WTC11 (cell line): ENCODE data around the gene BTNL2. TPM values are rescaled to one million over a fixed set of nuclear protein-coding genes. Genes with fewer than 3 reads are reported as not detected.

Experiments used
- ATAC-seq: fragments of 200-7000 bp; cut with Tn5 transposase; 2 replicates; pipeline ENCODE4 v1.10.0; 2021; ENCODE audit warnings: mild to moderate bottlenecking, moderate library complexity
- CTCF ChIA-PET: fragments of 300-600 bp; sonication (Branson Sonifier 250); formaldehyde crosslinking; loops from one replicate; lab custom pipeline; 2021; ENCODE audit warnings: antibody characterized with exemption; lab: Charles Lee
- POLR2A ChIA-PET: fragments of 350-600 bp; sonication (Branson Sonifier 250); formaldehyde crosslinking; loops from one replicate; lab custom pipeline; 2021; ENCODE audit warnings: antibody characterized with exemption; lab: Charles Lee
- DNase-seq: peaks from one replicate; pipeline ENCODE4 v3.0.0; 2021; ENCODE audit warnings: low spot score
- H3K27ac Mint-ChIP-seq: 2 replicates; pipeline ENCODE4 v1.8.0; 2021; ENCODE audit warnings: mixed read lengths
- H3K27me3 Mint-ChIP-seq: 2 replicates; pipeline ENCODE4 v1.8.0; 2021; ENCODE audit warnings: low read depth, mild to moderate bottlenecking, moderate library complexity, mixed read lengths
- H3K36me3 Mint-ChIP-seq: 2 replicates; pipeline ENCODE4 v1.8.0; 2021; ENCODE audit warnings: mixed read lengths
- H3K4me1 Mint-ChIP-seq: 2 replicates; pipeline ENCODE4 v1.8.0; 2022; ENCODE audit warnings: mixed read lengths
- H3K4me3 Mint-ChIP-seq: 2 replicates; pipeline ENCODE4 v1.8.0; 2021; ENCODE audit warnings: mild to moderate bottlenecking, moderate library complexity, mixed read lengths
- H3K9me3 Mint-ChIP-seq: 2 replicates; pipeline ENCODE4 v1.8.0; 2021; ENCODE audit warnings: mixed read lengths
- E2F5 ChIP-seq: sonication (generic); formaldehyde crosslinking; IDR thresholded peaks from 2 replicates; pipeline ENCODE4 v1.8.1; 2022; ENCODE audit warnings: mild to moderate bottlenecking, moderate library complexity, missing genetic modification reagents
- ESRRA ChIP-seq: sonication (generic); formaldehyde crosslinking; IDR thresholded peaks from 2 replicates; pipeline ENCODE4 v1.8.1; 2022; ENCODE audit warnings: mild to moderate bottlenecking, missing genetic modification reagents, borderline replicate concordance
- ETV6 ChIP-seq: sonication (generic); formaldehyde crosslinking; IDR thresholded peaks from 2 replicates; pipeline ENCODE4 v1.8.1; 2022; ENCODE audit warnings: mild to moderate bottlenecking, missing genetic modification reagents
- FOXK1 ChIP-seq: sonication (generic); formaldehyde crosslinking; IDR thresholded peaks from 2 replicates; pipeline ENCODE4 v1.8.0; 2022; ENCODE audit warnings: mild to moderate bottlenecking, moderate library complexity, missing genetic modification reagents
- IRF2 ChIP-seq: sonication (generic); formaldehyde crosslinking; IDR thresholded peaks from 2 replicates; pipeline ENCODE4 v1.8.0; 2022; ENCODE audit warnings: low read depth, missing genetic modification reagents, borderline replicate concordance
- MYBL2 ChIP-seq: sonication (generic); formaldehyde crosslinking; IDR thresholded peaks from 2 replicates; pipeline ENCODE4 v1.8.1; 2023; ENCODE audit warnings: mild to moderate bottlenecking, moderate library complexity, missing genetic modification reagents
- NFYB ChIP-seq: sonication (generic); formaldehyde crosslinking; conservative IDR thresholded peaks from 2 replicates; pipeline ENCODE4 v1.8.0; 2022; ENCODE audit warnings: low read depth, missing genetic modification reagents
- NR1H2 ChIP-seq: sonication (generic); formaldehyde crosslinking; IDR thresholded peaks from 2 replicates; pipeline ENCODE4 v1.9.0; 2021; ENCODE audit warnings: mild to moderate bottlenecking, moderate library complexity, missing genetic modification reagents
- NR3C1 ChIP-seq: sonication (generic); formaldehyde crosslinking; conservative IDR thresholded peaks from 2 replicates; pipeline ENCODE4 v1.8.1; 2023; ENCODE audit warnings: low read depth, mild to moderate bottlenecking, missing genetic modification reagents
- PRRX2 ChIP-seq: fragments of 250-450 bp; sonication (Bioruptor Pico); IDR thresholded peaks from 2 replicates; pipeline ENCODE4 v1.8.0; 2021; ENCODE audit warnings: mild to moderate bottlenecking
- RORB ChIP-seq: fragments of 250-450 bp; sonication (Bioruptor Pico); IDR thresholded peaks from 2 replicates; pipeline ENCODE4 v1.9.0; 2021; ENCODE audit warnings: mild to moderate bottlenecking
- SMAD4 ChIP-seq: sonication (generic); formaldehyde crosslinking; IDR thresholded peaks from 2 replicates; pipeline ENCODE4 v1.8.0; 2022; ENCODE audit warnings: mild to moderate bottlenecking, missing genetic modification reagents
- USF2 ChIP-seq: sonication (generic); formaldehyde crosslinking; IDR thresholded peaks from 2 replicates; pipeline ENCODE4 v1.8.1; 2023; ENCODE audit warnings: mild to moderate bottlenecking, missing genetic modification reagents, moderate library complexity
- ZNF232 ChIP-seq: sonication (generic); formaldehyde crosslinking; IDR thresholded peaks from 2 replicates; pipeline ENCODE4 v1.8.0; 2022; ENCODE audit warnings: mild to moderate bottlenecking, missing genetic modification reagents
- ZNF317 ChIP-seq: sonication (generic); formaldehyde crosslinking; IDR thresholded peaks from 2 replicates; pipeline ENCODE4 v1.8.1; 2023; ENCODE audit warnings: low read depth, mild to moderate bottlenecking, moderate library complexity, missing genetic modification reagents, borderline replicate concordance
- ZNF416 ChIP-seq: fragments of 250-450 bp; sonication (Bioruptor Pico); IDR thresholded peaks from 2 replicates; pipeline ENCODE4 v1.9.0; 2021; ENCODE audit warnings: mild to moderate bottlenecking, inconsistent platforms
- total RNA-seq: library from RNA; stranded (reverse); gene quantifications from 3 replicates; pipeline ENCODE4 v1.2.3, GENCODE V29; 2021
- TF ChIP-seq, protein P1 (sequence below): sonication (generic); formaldehyde crosslinking; IDR thresholded peaks from 2 replicates; pipeline ENCODE4 v1.8.1; 2023; ENCODE audit warnings: mild to moderate bottlenecking, moderate library complexity, missing genetic modification reagents
- TF ChIP-seq, protein P2 (sequence below): sonication (generic); formaldehyde crosslinking; IDR thresholded peaks from 2 replicates; pipeline ENCODE4 v1.8.1; 2022; ENCODE audit warnings: missing genetic modification reagents, borderline replicate concordance

Gene BTNL2
- total RNA-seq, 1 experiment from 2014 or later: not detected

DNA sequence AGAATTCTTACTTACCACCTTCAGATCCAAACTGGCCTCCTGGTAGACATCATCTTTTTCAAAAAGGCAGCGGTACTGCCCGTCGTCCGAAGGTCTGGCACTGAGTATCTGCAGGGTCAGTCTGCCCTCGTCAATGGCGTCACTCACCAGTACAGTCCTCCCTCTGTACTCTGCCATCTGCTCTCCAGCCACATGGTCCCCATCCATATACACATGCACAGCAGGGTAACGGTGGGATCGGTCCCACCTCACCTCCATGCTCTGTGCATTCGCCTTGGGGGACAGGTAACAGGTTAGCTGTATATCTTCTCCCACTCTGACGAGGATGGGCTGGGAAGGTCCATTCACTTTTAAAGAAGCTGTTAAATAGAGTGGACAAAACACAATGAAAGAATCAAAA, 11.0 kb downstream of the BTNL2 start (continued):
- TF ChIP-seq RORB (CRISPR knock-in tag) (no peak), SMAD4 (CRISPR knock-in tag) (no peak), FOXK1 (CRISPR knock-in tag) (no peak), E2F5 (no peak), MYBL2 (CRISPR knock-in tag) (no peak), ZNF232 (no peak)
- TF ChIP-seq, protein P1, sequence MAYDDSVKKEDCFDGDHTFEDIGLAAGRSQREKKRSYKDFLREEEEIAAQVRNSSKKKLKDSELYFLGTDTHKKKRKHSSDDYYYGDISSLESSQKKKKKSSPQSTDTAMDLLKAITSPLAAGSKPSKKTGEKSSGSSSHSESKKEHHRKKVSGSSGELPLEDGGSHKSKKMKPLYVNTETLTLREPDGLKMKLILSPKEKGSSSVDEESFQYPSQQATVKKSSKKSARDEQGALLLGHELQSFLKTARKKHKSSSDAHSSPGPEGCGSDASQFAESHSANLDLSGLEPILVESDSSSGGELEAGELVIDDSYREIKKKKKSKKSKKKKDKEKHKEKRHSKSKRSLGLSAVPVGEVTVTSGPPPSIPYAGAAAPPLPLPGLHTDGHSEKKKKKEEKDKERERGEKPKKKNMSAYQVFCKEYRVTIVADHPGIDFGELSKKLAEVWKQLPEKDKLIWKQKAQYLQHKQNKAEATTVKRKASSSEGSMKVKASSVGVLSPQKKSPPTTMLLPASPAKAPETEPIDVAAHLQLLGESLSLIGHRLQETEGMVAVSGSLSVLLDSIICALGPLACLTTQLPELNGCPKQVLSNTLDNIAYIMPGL (CRISPR knock-in tag): no peak
- TF ChIP-seq, all 79 proteins: peak for 0

DNA sequence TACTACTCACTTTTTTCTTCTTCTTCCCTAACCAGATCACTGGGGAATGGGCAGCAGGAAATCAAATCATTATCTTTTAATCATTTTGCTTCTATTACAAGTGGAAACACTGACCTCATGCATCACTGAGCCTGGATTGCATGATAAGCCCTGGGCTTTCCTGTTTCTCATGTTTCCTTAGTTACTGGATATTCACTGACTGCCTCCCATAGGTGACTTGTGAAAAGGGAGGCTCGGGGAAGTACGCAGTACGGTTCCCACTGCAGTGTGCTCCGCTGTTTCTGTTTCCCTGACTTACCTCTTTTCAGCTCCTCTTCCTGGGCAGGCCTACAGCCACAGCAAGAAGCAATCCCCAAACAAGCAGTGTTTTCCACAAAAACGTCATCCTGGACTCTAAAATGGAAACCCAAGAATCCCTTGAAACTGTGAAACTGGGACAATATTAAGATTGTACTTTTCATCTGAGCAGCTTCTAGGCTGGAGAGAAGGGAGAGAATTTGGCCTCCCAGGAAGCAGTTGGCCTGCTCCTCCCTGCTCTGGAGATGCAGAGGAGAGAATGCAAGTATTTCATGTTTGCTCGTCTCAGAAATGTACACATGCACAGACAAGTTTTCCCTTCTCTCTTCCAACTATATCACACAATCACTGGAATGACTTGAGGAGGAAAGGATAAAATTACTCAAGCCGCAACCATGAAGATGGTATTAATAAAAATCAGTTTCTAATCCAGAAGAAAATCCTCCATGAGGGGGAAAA, 13.1 kb downstream of the BTNL2 start:
- Mint-ChIP-seq H3K4me1 (no peaks in the 10 kb centered on the region), H3K9me3 (no peaks in the 10 kb centered on the region), H3K27me3 (peaks cover 3% of the 10 kb centered on the region; the same call in 1 of the 2 replicates), H3K4me3 (no peak overlapping the region), H3K36me3 (no peaks in the 10 kb centered on the region), H3K27ac (no peak overlapping the region)
- ATAC-seq (no peak), DNase-seq (no peak)
- CTCF ChIA-PET: interaction anchor here (0.9 to 1.1 kb wide), 2 partner anchors 19 to 149 kb away, joined by 3 to 4 read pairs; no protein-coding TSS in a partner anchor
- TF ChIP-seq ESRRA (CRISPR knock-in tag) (no peak), NR1H2 (CRISPR knock-in tag) (no peak), IRF2 (CRISPR knock-in tag) (no peak), ETV6 (no peak), ZNF416 (CRISPR knock-in tag) (no peak), NFYB (CRISPR knock-in tag) (no peak), SMAD4 (CRISPR knock-in tag) (no peak), USF2 (CRISPR knock-in tag) (no peak), ZNF317 (CRISPR knock-in tag) (no peak), NR3C1 (CRISPR knock-in tag) (no peak), PRRX2 (no peak)
- TF ChIP-seq, protein P1 (CRISPR knock-in tag): no peak
- TF ChIP-seq, protein P2, sequence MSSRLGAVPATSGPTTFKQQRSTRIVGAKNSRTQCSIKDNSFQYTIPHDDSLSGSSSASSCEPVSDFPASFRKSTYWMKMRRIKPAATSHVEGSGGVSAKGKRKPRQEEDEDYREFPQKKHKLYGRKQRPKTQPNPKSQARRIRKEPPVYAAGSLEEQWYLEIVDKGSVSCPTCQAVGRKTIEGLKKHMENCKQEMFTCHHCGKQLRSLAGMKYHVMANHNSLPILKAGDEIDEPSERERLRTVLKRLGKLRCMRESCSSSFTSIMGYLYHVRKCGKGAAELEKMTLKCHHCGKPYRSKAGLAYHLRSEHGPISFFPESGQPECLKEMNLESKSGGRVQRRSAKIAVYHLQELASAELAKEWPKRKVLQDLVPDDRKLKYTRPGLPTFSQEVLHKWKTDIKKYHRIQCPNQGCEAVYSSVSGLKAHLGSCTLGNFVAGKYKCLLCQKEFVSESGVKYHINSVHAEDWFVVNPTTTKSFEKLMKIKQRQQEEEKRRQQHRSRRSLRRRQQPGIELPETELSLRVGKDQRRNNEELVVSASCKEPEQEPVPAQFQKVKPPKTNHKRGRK (CRISPR knock-in tag): no peak
- POLR2A ChIA-PET: no interaction called here
